NOMO-1 treated with DMSO at 0.1 percent for 48 hours (cell line): ENCODE measurements around the gene RTTN.
"Not testable (repeated sequence)": the region's sequence is repeated elsewhere in the genome, so short reads cannot be mapped to it uniquely, and the experiment has no call there.

Experiments
- DNase-seq: peaks from one replicate; lab custom pipeline; 2025; ENCODE audit not compliant: unreplicated experiment; lab: John Stamatoyannopoulos, UW

The RTTN gene

DNA sequence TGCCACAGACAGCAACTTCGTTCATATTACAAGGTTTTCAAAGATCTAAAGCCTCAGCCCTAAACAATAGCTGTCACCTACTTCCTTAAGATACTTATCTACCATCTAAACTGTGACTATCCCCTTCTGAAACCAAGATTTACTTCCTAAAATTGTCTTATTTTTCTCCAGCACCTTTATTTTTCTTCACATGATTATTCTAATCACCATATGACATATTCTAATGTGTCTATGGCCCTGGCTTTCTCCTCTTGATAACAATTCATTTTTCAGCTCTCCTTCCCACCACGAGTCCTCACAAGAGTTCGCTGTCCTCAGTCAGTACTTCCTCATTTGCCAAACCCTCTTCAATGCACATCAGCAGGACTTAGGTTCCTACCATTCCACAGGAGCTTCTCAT lies 53.9 kb downstream of the RTTN start:
- peak; percentile 66 for DNase-seq

DNA sequence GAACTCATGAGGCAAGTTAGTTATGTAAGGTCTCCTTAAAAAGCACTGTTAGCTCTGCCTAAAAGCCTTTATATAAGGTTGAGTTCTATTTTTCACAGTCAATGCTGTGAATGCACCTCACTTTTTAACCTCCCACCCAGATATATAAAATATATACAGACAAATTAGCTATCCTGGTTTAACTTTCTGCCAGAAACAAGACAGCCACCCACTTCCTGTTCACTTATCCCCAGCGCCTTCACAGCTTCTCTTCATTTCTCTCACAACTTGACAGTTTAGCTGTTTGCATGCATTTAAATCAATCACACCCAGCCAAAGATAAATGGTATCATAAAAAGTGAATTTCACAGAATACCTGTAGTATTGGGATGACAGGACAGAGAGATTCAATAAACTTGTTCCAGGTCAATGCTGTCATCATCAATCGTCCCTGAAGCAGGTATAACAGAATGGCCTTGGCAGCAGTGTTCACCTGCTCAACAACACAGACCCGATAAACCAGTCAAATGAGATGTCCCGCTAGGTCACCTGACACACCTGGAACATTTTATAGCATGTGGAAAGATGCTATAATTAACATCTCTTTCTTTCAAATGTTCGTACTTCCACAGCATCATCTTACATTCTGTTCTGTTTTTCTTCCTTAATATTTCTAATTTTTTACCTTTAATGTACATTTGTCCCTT lies 55.7 kb downstream of the RTTN start:
- no peak for DNase-seq

DNA sequence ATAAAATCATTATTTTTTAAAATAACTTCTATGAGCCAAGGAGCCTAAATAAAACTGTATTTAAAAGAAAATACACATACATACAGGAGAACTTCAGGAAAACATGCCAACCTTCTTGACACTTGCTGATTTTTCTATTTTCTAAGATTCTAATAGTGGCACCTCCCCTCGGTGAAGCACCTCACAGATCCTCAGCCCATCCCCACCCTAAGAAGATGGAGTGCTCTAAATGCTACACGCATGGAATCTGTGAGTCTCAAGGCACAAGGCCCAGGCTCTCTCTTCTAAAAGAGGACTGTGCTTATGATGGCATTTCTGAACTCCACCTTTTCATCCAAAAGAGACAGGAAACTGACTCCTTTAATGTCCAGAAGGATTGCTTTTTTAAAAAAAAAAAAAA lies 56.3 kb downstream of the RTTN start:
- no peak for DNase-seq

DNA sequence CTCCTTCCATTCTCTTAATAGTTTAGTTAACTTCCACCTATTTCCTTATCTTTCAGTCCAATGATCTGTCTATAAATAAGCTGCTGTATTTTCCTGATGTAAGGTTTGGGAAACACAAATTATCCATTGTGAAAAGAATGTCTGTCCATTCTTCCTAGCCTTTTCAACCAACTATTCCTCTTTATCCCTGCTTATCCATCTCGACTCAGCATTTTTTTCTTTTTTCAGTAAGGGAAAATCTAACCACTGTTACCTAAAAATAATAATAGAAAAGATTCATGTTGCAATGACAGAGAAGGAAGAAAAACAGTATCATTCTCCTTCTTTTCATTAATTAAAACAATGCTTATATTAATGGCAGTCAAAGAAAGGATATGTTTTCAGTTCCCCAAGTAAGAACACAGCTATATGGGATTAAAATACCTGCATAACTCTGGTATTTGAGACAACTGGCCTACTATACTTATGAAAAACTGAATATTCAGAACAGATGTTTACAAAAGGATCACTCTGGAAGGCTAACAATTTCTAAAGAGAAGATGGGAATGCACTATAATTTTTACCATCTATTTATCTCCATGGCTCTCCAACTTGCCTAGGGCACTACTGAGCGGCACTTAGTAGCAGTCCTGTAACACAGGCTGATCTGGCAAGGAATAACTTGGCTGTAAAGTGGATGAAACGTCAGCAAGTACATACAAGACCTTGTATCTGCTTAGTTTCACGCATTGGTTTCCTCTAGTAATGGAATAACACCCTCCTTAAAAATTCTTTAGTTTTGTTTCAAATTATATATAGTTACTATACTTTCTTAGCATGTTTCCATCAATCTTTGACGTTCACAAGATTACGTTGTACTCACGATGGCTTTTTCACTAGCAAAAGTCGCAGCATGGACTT lies 57.2 kb downstream of the RTTN start:
- DNase-seq = no peak

DNA sequence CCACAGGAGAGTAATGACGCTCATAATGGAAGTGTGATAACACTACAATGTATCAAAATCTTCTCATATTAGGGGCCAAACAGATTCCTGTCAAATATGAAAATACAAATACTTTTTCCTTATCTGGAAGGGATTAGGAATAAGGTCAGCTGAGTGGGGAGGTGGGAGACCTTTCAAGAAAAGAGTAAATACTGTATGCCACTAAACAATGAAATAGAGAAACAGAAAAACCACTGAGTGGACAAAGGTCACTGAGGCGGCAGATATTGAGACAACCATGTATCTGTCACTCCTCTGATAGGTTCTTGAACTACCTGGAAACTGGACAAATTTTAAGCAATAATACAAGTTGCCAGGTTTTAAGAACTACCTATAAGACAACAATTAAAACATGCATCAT lies 59.3 kb downstream of the RTTN start:
- DNase-seq = no peak

DNA sequence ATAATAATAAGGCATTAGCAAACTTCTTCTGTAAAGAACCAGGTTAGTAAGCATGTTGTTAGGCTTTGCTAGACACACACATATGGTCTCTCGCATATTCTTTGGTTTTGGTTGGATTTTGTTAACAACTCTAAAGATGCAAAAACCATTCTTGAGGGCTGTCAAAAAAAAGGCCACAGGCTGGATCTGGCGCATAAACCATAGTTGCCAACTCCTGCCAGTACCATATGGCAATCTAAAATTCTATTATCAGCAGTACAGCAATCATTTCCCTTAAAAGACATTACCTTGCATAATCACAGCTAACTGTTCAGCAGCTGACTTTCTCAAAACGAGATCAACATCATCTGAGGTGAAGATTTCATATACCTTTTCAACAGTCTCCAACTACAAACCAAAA lies 63.5 kb downstream of the RTTN start:
- no peak for DNase-seq

DNA sequence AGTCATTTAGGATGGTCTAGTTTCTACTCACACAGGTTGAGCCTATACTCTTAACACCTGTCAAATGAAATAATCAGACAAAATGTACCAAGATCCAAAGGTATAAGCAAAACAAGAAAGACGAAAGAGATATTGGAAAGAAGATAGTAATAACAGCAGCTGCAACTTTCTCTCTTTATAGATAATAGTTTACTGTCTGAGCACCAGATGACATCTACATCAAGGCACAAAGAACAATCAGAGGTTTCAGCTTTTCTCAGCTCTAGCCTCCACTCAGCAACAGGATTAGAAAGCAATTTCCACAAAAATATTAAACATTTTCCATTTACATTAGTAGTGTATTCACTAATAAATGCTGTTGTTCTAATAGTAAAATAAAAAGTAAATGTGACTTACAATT lies 66.3 kb downstream of the RTTN start:
- DNase-seq = no peak

DNA sequence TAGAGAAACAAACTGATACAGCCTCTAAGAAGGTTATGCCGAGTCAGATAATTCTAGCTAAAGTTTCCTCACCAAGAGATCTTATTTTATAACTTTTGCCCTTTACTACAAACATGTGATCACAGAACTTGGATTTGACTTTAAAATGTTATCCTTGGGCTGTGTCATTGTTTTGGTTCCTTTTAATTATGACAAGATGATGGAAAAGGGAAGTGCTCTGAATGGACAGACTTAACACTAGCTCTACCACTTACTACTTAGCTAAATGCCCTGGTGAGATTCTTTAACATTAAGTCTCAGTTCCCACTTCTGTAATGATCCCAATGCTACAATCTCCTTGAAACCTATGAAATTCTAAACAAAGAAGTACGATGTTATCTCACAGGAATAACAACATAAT lies 69.9 kb downstream of the RTTN start:
- peak; percentile 89 for DNase-seq

DNA sequence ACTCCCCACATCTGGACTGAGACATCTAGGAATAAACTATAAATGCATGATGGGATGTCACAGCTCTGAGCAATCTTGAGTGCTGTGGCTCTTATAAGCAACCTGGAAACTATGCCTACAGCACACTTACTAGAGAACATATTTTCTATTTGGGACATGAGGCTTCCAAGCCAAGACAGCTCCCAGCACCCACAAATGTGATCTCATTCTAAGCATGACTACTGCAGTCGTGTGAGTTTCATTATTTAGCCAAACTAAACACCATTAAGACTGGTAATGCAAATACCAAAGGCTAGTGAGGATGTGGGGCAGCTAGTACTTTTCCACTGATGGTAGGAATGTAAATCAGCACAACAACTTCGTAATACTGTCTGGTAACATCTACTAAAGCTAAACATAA lies 72.5 kb downstream of the RTTN start:
- no peak for DNase-seq

DNA sequence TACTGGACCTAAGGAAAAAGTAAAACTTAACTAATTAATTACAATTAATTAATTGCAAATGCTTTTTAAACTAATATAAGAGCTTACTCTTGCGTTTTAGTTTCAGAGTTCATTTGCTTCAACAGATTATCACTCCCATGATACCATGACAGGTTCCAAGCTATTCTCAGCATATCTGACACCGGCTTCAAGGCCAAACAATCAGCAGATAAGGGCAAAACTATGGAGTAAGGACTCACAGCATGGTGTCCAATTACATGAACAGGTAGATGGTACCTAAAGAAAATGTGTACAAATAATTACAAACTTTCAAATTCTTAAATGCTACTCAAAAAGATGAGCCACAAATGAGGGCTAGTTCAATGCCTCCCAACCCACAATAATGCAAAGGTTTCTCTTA lies 77.2 kb downstream of the RTTN start:
- DNase-seq = no peak

DNA sequence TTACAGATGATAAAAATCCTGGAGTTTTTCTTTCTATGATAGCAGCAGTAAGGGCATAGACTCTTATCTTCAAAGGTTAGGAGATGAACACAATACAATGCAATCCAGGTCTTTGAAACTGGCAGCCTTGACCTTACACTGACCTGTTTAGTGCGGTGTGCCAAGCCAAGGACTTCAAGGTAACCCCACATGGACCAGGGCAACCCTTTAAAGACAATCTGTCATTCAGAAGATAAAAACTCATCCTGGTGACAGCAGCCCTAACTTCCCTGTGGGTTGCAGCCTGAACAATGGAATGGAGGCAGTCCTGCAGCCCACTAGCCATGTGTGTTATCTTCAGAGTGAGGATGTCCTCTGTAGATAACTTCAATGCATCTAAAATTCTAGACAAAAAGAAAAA lies 78.1 kb downstream of the RTTN start:
- DNase-seq = no peak

DNA sequence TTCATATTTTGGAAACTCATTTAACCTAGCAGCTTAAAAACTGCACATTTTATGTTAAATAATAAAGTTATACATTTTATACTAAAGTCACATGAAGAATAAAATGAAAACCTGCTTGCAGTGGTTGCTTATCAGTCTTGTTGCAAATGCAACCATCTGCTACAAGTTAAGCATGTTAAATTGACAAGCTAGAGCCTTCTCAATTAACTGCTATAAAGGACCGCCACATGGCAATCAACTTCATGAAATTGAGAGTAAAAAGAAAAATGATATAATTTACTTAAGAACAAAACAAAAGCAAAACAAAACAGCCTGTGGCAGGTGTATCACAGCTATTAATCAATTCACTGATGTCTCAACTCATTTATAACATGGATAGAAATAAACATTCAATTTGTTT lies 78.7 kb downstream of the RTTN start:
- DNase-seq = no peak

DNA sequence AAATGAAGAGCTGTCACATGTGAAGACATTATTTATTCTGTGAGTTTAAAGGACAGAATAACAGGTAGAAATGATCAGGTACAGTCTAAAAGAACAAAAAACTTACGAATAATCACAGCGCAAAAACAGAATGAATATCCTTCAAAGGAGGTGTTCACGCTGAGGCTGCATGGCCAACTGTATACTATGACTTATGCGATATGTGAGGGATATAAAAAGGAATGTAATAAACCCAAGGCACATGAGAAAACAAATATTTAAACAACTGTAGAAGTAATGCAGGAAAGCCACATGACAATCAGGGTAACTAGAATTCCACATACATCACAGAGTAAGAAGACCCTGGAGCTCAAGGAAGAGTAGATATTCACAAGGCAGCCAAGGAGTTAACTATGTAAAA lies 81.3 kb downstream of the RTTN start:
- no peak for DNase-seq

DNA sequence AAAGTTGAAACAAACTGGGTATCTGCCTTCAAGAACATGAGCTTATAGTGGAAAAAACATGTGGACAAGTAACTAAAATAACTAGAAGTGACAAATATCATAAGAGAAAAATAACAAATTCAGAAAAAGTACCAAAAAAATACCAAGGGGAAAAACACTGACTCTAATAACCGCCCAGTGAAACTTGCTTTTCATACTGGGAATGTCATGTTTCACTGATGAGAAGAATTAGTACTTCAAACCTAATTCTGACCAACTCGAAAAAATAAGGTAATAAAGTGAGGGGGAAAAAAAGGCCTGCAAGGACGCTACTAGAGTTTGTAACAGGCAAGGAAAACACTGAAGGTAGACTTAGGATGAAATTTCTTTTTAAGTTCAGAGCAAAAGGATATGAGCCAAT lies 83.6 kb downstream of the RTTN start:
- no peak for DNase-seq

DNA sequence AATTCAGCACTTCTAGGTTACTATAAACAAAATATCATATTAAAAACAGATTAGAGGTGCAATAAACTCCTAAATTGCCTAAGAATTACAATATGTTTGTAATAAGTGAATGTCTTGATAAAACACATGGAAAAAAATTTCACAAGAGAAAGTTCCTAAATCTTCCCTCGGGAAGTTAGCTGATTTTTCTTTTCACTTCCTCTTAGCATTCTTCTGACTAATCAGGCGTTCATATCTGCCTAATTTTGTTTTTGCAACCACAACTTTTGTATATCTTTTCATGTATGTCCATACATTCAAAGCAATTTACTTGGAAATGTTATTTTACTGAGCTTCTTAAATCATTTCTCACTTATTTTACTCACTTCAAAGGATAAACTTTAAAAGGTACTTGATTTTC lies 88.5 kb downstream of the RTTN start:
- DNase-seq = no peak

DNA sequence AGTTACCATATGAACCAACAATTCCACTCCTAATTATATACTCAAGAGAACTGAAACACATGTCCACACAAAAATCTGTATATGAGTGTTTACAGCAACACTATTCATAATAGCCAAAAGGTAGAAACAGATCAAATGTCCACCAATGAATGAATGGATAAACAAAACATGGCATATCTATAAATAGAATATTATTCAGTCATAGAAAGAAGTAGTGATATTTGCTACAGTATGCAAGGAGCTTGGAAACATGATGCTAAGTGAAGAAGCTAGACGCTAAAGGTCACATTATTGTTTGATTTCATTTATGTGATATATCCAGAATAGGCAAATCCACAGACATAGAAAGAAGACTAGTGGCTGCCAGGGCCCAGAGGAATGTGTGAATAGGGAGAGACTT lies 92.0 kb downstream of the RTTN start:
- DNase-seq = no peak

DNA sequence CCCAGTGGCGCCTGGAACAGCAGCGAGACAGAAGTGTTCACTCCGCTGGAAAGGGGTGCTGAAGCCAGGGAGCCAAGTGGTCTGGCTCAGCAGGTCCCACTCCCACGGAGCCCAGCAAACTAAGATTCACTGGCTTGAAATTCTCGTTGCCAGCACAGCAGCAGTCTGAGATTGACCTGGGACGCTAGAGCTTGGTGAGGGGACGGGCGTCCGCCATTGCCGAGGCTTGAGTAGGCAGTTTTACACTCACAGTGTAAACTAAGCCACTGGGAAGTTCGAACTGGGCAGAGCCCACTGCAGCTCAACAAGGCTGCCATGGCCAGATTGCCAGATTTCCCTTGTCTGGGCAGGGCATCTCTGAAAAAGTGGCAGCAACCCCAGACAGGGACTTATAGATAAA lies 94.8 kb downstream of the RTTN start:
- no peak for DNase-seq

DNA sequence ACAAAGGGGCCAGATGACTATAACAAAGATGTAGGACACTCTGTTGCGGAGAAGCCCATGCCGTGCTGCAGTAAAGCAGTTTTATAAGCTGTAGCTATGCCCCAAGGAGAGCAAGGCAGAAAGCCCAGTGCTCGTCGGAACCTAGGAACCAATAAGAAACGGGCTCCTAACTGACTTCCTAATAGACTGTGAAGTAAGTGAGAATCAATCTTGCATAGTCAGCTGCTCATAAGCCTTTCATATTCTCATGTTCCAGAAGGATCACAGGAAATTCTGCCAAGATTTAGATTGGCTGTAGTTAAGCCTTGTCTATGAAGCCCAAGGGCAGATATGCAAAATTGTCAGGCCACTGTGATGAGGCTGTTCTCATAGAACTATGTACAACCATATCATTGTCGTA lies 98.4 kb downstream of the RTTN start:
- DNase-seq = no peak

DNA sequence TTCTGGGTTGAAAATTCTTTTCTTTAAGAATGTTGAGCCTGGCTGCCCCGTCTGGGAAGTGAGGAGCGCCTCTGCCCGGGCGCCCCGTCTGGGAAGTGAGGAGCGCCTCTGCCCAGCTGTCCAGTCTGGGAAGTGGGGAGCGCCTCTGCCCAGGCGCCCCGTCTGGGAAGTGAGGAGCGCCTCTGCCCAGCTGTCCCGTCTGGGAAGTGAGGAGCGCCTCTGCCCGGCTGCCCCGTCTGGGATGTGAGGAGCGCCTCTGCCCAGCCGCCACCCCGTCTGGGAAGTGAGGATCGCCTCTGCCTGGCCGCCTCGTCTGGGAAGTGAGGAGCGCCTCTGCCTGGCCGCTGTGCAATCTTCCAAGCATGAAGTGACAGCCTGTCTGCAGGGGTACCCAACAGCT lies 102.6 kb downstream of the RTTN start:
- DNase-seq = not testable (repeated sequence)

DNA sequence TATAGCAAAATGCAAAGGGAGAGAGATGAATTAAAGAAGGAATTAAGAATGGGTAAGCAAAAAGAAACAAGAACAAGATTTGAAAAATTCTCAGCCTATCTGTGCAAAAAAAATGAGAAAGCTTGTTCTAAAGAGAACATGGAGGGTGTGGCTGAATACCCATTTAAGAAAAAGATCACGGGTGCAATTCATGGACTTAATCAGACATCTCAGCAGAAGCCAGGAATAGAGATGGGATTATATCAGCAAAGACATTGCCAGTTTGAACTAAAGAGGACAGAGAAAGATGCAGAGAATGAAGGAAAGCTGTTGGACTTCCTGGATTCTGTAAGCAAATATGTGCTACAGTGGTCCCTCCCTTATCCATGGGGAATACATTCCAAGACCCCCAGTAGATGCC lies 115.6 kb downstream of the RTTN start:
- no peak for DNase-seq

DNA sequence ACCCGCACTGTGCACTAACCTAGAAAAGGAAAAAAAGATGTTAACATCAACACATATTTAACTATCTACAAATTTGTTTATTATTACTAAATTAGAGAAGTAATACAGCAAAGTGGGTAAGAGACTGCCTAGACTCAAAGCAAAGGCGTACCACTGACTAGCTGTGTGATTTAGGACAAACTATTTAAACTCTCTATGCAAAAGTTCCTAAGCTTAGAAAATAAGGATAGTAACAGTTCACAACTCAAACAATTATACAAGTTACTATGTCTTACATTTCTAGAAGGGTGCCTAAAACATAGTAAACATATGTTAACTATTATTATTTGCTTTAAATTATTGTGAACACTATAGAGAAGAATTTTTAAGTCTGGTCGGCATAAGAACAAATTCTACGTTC lies 119.4 kb downstream of the RTTN start:
- no peak for DNase-seq

DNA sequence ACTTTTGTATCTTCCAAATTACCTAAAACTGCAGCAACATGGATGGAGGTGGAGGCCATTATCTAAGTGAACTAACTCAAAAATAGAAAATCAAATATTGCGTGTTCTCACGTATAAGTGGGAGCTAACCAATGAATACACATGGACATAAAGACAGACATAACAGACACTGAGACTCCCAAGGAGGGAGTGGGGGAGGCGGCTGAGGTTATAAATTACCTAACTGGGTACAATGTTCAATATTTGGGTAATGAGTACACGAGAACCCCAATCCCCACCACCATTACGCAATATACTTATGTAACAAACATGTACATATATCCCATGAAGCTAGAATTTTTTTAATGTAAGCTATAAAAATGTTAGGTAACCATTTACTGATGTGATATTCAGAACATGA lies 119.8 kb downstream of the RTTN start:
- no peak for DNase-seq

DNA sequence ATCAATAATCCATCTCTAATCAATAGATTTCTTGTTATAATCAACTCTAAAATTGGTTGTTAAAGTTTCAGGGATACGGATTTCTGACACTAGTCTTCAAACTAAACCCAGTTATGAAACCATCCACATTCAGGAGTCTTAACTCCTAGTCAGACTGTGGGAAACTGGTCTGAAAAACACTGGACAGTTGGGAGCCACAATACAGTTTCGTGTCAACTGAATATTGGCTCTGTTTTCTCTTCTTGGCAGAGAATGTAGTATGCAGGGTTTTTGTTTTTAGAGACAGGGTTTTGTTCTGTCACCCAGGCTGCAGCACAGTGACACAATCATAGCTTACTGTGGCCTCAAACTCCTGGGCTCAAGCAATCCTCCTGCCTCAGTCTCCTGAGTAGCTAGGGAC lies 123.1 kb downstream of the RTTN start:
- DNase-seq = no peak
